Body of pancreas (tissue), 4 donors: ENCODE measurements around the gene MLLT10.

Experiments used
- CTCF ChIP-seq, 7 experiments: fragments of 450-650 bp in 4 of 7; fragments of 200-600 bp in 3 of 7; sonication (generic) in 3 of 7; IDR thresholded peaks; one replicate each; pipeline ENCODE4 v1.5.1; 2016 to 2019; ENCODE audit warnings: antibody characterized with exemption in 7 of 7
- POLR2A ChIP-seq, 3 donors: fragments of 450-650 bp; IDR thresholded peaks; one replicate each; pipeline ENCODE4 v1.6.1; 2016; ENCODE audit warnings: antibody characterized with exemption in 3 of 3, mild to moderate bottlenecking in 2 of 3

- TF ChIP-seq POLR2A (IDR thresholded peaks at IDR 0.05) (no peak), CTCF (IDR thresholded peaks at IDR 0.05) (no peak)
Observed at GRCh38 chr10:21510241-21511094, 23.6 kb upstream of the MLLT10 start.
